Measurements from ENCODE around the gene MYO7A.

Gene MYO7A

DNA sequence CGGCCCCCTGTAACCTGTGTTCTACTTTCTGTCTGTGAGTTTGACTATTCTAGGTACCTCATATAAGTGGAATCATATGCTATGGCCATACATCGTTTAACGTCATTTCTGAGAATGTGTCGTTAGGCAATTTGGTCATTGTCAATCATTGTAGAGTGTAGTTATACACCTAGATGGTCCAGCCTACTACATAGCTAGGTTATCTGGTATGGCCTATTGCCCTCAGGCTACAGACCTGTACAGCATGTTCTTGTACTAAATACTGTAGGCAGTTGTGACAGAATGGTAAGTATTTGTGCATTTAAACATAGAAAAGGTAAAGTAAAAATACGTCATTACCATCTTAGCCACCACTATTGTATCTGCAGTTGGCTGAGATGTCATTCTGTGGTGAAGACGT lies 35.2 kb downstream of the MYO7A start:
- DNase-seq = no peak
- intact Hi-C loops (cut with DNase I; ENCODE audit: low total_unique reads) = no loop called here
- no peaks in the 10 kb centered on the region for H3K9me3 ChIP-seq
- no peak overlapping the region for H3K27ac ChIP-seq
- no peaks in the 10 kb centered on the region for H3K4me1 ChIP-seq
- H3K27me3 ChIP-seq = no peaks in the 10 kb centered on the region
- TF ChIP-seq, protein P1, sequence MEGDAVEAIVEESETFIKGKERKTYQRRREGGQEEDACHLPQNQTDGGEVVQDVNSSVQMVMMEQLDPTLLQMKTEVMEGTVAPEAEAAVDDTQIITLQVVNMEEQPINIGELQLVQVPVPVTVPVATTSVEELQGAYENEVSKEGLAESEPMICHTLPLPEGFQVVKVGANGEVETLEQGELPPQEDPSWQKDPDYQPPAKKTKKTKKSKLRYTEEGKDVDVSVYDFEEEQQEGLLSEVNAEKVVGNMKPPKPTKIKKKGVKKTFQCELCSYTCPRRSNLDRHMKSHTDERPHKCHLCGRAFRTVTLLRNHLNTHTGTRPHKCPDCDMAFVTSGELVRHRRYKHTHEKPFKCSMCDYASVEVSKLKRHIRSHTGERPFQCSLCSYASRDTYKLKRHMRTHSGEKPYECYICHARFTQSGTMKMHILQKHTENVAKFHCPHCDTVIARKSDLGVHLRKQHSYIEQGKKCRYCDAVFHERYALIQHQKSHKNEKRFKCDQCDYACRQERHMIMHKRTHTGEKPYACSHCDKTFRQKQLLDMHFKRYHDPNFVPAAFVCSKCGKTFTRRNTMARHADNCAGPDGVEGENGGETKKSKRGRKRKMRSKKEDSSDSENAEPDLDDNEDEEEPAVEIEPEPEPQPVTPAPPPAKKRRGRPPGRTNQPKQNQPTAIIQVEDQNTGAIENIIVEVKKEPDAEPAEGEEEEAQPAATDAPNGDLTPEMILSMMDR (IDR thresholded peaks at IDR 0.05) = no peak
- H3K4me3 ChIP-seq = no peak overlapping the region
- H3K36me3 ChIP-seq = no peaks in the 10 kb centered on the region

DNA sequence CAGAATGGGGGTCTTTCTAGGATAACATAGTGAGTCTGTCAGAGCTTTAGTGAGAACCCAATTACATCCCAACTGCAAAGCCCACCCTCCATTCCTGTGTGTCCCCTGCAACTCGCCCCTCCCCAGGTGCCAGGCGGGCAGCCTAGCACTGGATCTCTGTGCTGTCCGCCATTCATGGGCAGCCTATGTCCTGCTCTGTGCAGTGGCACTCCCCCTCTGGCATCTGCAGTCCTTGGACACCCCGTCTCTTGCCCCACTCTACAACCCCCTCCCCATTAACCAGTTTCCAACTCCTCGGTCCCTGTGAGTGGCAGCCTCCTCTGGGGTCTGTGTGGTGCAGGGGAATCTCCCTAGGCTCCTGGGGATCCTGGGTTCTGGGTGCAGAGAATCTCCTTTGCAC lies 37.0 kb downstream of the MYO7A start:
- no peak for DNase-seq
- no peaks in the 10 kb centered on the region for H3K9me3 ChIP-seq
- H3K36me3 ChIP-seq = no peaks in the 10 kb centered on the region
- intact Hi-C loops (cut with DNase I; ENCODE audit: low total_unique reads) = no loop called here
- H3K27ac ChIP-seq = no peak overlapping the region
- H3K27me3 ChIP-seq = no peaks in the 10 kb centered on the region
- TF ChIP-seq, protein P1 (IDR thresholded peaks at IDR 0.05) = no peak
- H3K4me1 ChIP-seq = no peaks in the 10 kb centered on the region
- H3K4me3 ChIP-seq = no peak overlapping the region

DNA sequence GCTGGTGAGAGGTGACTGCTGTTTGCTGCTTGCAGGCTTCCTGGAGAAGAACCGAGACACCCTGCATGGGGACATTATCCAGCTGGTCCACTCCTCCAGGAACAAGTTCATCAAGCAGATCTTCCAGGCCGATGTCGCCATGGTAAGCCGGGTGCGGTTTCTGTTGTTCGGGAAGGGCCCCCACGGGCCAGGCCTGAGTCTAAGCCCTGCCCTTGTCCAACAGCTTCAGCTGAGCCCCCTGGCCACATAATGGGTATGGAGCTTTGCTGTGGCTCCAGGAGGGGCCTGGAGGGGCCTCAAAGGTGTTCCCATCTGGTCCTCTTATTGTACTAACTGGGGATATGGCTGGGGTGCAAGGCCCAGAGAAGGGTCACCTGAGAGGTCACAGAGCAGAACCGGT lies 38.0 kb downstream of the MYO7A start:
- Histone ChIP-seq H3K4me1 (no peaks in the 10 kb centered on the region), H3K4me3 (no peak overlapping the region), H3K27me3 (no peaks in the 10 kb centered on the region), H3K9me3 (no peaks in the 10 kb centered on the region), H3K27ac (no peak overlapping the region), H3K36me3 (no peaks in the 10 kb centered on the region)
- intact Hi-C loops (cut with DNase I; ENCODE audit: low total_unique reads) = no loop called here
- TF ChIP-seq, protein P1 (IDR thresholded peaks at IDR 0.05) = no peak
- no peak for DNase-seq

DNA sequence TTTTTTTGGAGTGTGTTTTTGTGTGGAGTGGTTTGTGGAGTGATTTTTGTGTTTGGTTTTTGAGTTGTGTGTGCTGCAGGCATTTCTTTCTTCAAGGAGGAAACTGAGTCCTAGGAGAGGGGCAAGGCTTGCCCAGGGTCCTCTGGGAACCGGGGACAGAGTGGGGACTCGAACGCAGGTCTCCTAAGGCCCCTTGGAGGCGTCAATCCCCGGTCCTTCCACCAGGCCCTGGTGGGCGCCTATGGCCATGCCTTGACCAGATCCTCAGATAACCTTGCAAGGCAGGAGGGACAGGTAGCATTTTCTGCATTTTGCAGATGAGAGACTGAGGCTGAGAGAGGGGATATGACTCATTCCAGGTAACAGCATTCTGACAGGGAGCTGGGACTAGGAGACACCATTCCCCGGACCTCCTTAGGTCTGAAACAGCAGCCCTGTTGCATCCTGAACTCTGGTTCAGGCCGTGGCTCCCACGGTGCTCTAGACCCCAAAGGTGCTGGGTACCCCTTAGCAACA lies 39.1 kb downstream of the MYO7A start:
- DNase-seq = no peak
- Histone ChIP-seq H3K36me3 (no peaks in the 10 kb centered on the region), H3K4me3 (no peak overlapping the region), H3K4me1 (no peaks in the 10 kb centered on the region), H3K27me3 (no peaks in the 10 kb centered on the region), H3K9me3 (no peaks in the 10 kb centered on the region), H3K27ac (no peak overlapping the region)
- TF ChIP-seq, protein P1 (IDR thresholded peaks at IDR 0.05) = no peak
- intact Hi-C loops (cut with DNase I; ENCODE audit: low total_unique reads) = no loop called here

DNA sequence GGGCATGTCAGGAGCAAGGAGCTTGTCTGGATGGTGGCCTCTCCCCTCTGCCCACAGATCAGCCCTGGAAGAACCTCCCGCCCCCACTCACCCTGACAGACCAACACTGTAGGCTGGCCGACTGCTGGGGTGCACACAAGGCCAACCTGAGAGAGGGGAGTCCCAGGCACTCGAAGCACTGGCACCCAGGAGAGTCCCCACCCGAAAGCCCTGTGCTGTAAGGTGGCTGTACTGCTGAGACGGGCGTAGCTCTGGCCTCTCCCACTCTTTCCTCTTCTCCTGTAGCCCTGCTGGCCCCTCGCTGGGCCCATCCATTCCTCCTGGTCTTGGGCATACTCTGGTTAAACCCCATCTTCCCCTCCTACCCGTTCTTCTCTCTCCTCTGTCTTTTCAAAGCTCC lies 39.7 kb downstream of the MYO7A start:
- Histone ChIP-seq H3K27ac (no peak overlapping the region), H3K4me1 (no peaks in the 10 kb centered on the region), H3K4me3 (no peak overlapping the region), H3K27me3 (no peaks in the 10 kb centered on the region), H3K9me3 (no peaks in the 10 kb centered on the region), H3K36me3 (no peaks in the 10 kb centered on the region)
- DNase-seq = no peak
- TF ChIP-seq, protein P1 (IDR thresholded peaks at IDR 0.05) = no peak
- intact Hi-C loops (cut with DNase I; ENCODE audit: low total_unique reads) = no loop called here

DNA sequence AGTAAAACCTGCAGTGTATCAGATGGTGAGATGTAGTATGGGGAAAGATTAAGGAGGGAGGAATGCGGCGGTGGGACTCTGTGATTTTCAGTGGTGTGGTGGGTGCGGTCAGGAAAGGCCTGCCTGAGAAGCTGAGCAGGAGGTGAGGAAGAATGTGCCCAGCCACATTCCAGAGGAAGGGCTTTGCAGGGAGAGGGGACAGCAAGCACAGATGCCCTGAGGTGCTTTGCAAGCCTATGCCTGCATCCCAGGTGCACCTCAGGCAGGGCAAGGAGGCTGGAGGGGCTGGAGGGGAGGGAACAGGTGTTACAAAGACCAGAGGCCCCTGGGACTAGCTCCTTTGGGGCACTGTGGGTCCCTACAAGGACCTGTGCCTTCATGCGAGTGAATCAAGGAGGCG lies 42.1 kb downstream of the MYO7A start:
- intact Hi-C loops (cut with DNase I; ENCODE audit: low total_unique reads) = no loop called here
- Histone ChIP-seq H3K36me3 (no peaks in the 10 kb centered on the region), H3K27me3 (no peaks in the 10 kb centered on the region), H3K4me3 (no peak overlapping the region), H3K4me1 (no peaks in the 10 kb centered on the region), H3K27ac (no peak overlapping the region), H3K9me3 (no peaks in the 10 kb centered on the region)
- TF ChIP-seq, protein P1 (IDR thresholded peaks at IDR 0.05) = no peak
- no peak for DNase-seq
